Neutrophil (primary cell): ENCODE results near the gene ITM2C.

Experiments
- H3K27ac ChIP-seq: fragments of 200-600 bp; sonication (generic); 2 replicates; pipeline ENCODE4 v1.5.1; 2016; ENCODE audit warnings: mild to moderate bottlenecking, moderate library complexity
- H3K27me3 ChIP-seq: fragments of 200-600 bp; sonication (generic); 2 replicates; pipeline ENCODE4 v1.6.0; 2016; ENCODE audit warnings: mild to moderate bottlenecking
- H3K36me3 ChIP-seq: fragments of 200-600 bp; sonication (generic); 2 replicates; pipeline ENCODE4 v1.5.1; 2017
- H3K4me1 ChIP-seq, 2 experiments: fragments of 200-600 bp in 1 of 2; sonication (generic) in 1 of 2; 1 replicate in 1 of 2; 2 replicates in 1 of 2; pipeline versions ENCODE4 v1.5.1 to v1.6.1; 2013 to 2016; ENCODE audit warnings: low read depth in 1 of 2, low read length in 1 of 2, mild to moderate bottlenecking in 1 of 2, moderate library complexity in 1 of 2; ENCODE audit not compliant: control insufficient read depth in 1 of 2, insufficient read depth in 1 of 2
- H3K4me3 ChIP-seq, 2 experiments: fragments of 200-600 bp in 1 of 2; sonication (generic) in 1 of 2; 1 replicate in 1 of 2; 2 replicates in 1 of 2; pipeline ENCODE4 v1.5.1; 2013 to 2016; ENCODE audit warnings: low read depth in 1 of 2, low read length in 1 of 2, mild to moderate bottlenecking in 1 of 2, moderate library complexity in 1 of 2
- H3K9me3 ChIP-seq: fragments of 200-600 bp; sonication (generic); 2 replicates; pipeline ENCODE4 v1.5.1; 2016
- CTCF ChIP-seq: fragments of 200-600 bp; sonication (generic); IDR thresholded peaks from 2 replicates; pipeline ENCODE4 v1.5.1; 2016; ENCODE audit warnings: antibody characterized with exemption

ITM2C gene

GRCh38 chr2:230886671-230887071 lies 21.9 kb downstream of the ITM2C start:
- Histone ChIP-seq H3K4me3 (no peak overlapping the region), H3K27ac (no peak overlapping the region), H3K9me3 (no peaks in the 10 kb centered on the region), H3K27me3 (no peaks in the 10 kb centered on the region), H3K4me1 (no peaks in the 10 kb centered on the region), H3K36me3 (no peaks in the 10 kb centered on the region)
- TF ChIP-seq CTCF, result no peak

- Histone ChIP-seq H3K4me3 (no peak overlapping the region), H3K27me3 (no peaks in the 10 kb centered on the region), H3K9me3 (no peaks in the 10 kb centered on the region), H3K36me3 (no peaks in the 10 kb centered on the region), H3K27ac (no peak overlapping the region), H3K4me1 (no peaks in the 10 kb centered on the region)
- no peak for TF ChIP-seq CTCF
Observed at GRCh38 chr2:230887342-230887741, 22.6 kb downstream of the ITM2C start.

- Histone ChIP-seq H3K9me3 (no peaks in the 10 kb centered on the region), H3K36me3 (no peaks in the 10 kb centered on the region), H3K27ac (no peak overlapping the region), H3K27me3 (no peaks in the 10 kb centered on the region), H3K4me1 (no peaks in the 10 kb centered on the region), H3K4me3 (no peak overlapping the region)
- TF ChIP-seq CTCF, result no peak
Observed at GRCh38 chr2:230888824-230889400, 24.2 kb downstream of the ITM2C start.

GRCh38 chr2:230889911-230890601 lies 25.3 kb downstream of the ITM2C start:
- TF ChIP-seq CTCF, result no peak
- no peak overlapping the region for H3K4me3 ChIP-seq

GRCh38 chr2:230890646-230891045 lies 25.9 kb downstream of the ITM2C start:
- Histone ChIP-seq H3K4me3 (no peak overlapping the region), H3K4me1 (peaks cover 0 to 4% of the 10 kb centered on the region in 2 experiments), H3K27me3 (no peaks in the 10 kb centered on the region), H3K9me3 (no peaks in the 10 kb centered on the region), H3K27ac (no peak overlapping the region), H3K36me3 (no peaks in the 10 kb centered on the region)
- TF ChIP-seq CTCF, result no peak

More at GRCh38 chr2:230889911-230890601, 25.3 kb downstream of the ITM2C start:
- H3K9me3 ChIP-seq, result no peaks in the 10 kb centered on the region
- no peak overlapping the region for H3K27ac ChIP-seq
- H3K36me3 ChIP-seq, result no peaks in the 10 kb centered on the region
- peaks cover 0 to 4% of the 10 kb centered on the region in 2 experiments for H3K4me1 ChIP-seq
- no peaks in the 10 kb centered on the region for H3K27me3 ChIP-seq
